C4-2B (cell line): ENCODE measurements around the gene XPO5.

Experiments used
- ZFX ChIP-seq: fragments of 450-650 bp; IDR thresholded peaks from 2 replicates; pipeline ENCODE4 v1.6.1; 2017
- TF ChIP-seq, protein P1 (sequence below): fragments of 450-650 bp; conservative IDR thresholded peaks from 2 replicates; pipeline ENCODE4 v1.5.1; 2017; ENCODE audit warnings: mild to moderate bottlenecking

DNA sequence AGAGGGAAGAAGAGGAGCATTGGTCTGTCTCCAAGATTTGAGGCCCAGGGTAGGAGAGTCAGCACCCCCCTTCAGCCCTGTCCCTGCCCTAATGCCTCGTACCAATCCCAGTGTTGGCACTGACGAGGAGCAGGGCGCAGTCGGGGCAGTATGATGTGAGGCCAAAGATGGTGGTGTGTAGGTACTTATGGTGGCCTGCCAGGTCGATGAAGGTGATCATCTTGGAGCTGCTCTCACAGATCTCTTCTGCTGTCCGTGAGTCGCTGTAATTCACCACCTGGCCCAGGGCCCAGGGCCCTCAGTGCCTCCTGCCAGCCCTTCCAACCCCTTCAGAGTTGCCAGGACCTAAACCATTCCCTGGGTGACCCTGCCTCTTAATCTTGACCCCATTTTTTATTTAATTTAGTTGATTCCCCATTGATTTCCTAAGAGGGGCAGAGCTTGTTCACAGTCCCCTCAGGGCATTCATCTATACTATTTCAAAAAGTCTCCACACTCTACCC is 49.0 kb upstream of the XPO5 start:
- TF ChIP-seq, protein P1, sequence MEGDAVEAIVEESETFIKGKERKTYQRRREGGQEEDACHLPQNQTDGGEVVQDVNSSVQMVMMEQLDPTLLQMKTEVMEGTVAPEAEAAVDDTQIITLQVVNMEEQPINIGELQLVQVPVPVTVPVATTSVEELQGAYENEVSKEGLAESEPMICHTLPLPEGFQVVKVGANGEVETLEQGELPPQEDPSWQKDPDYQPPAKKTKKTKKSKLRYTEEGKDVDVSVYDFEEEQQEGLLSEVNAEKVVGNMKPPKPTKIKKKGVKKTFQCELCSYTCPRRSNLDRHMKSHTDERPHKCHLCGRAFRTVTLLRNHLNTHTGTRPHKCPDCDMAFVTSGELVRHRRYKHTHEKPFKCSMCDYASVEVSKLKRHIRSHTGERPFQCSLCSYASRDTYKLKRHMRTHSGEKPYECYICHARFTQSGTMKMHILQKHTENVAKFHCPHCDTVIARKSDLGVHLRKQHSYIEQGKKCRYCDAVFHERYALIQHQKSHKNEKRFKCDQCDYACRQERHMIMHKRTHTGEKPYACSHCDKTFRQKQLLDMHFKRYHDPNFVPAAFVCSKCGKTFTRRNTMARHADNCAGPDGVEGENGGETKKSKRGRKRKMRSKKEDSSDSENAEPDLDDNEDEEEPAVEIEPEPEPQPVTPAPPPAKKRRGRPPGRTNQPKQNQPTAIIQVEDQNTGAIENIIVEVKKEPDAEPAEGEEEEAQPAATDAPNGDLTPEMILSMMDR: no peak
- TF ChIP-seq ZFX: no peak
